Gastrocnemius medialis (tissue), 4 donors: ENCODE measurements around the gene ZDHHC14. TPM values are rescaled to one million over a fixed set of nuclear protein-coding genes. Genes with fewer than 3 reads are reported as not detected.
A peak's percentile ranks its signal among the peaks of the same experiment; 100 is the strongest.

Experiments used
- ATAC-seq, 2 donors: fragments of 150-250 bp; one replicate each; pipeline ENCODE4 v1.9.1; 2016
- DNase-seq, 2 donors: peaks; one replicate each; pipeline ENCODE4 v3.0.0-alpha.2; 2019
- H3K27ac ChIP-seq, 4 donors: fragments of 200-600 bp; sonication (generic); 1 replicate in 1 of 4; 2 replicates in 3 of 4; pipeline ENCODE4 v1.5.1; 2016 to 2018; ENCODE audit warnings: mild to moderate bottlenecking in 2 of 4, moderate library complexity in 1 of 4
- H3K27me3 ChIP-seq, 3 donors: fragments of 200-600 bp; sonication (generic) in 2 of 3; 1 replicate in 1 of 3; 2 replicates in 2 of 3; pipeline versions ENCODE4 v1.5.1 to v1.6.0; 2016 to 2019; ENCODE audit warnings: mild to moderate bottlenecking in 1 of 3, moderate library complexity in 1 of 3
- H3K36me3 ChIP-seq, 2 donors: fragments of 200-600 bp; sonication (generic) in 1 of 2; one replicate each; pipeline ENCODE4 v1.5.1; 2017 to 2018
- H3K4me1 ChIP-seq, 2 donors: fragments of 200-600 bp; sonication (generic) in 1 of 2; one replicate each; pipeline ENCODE4 v1.5.1; 2016 to 2017; ENCODE audit warnings: mild to moderate bottlenecking in 2 of 2
- H3K4me3 ChIP-seq, 4 donors: fragments of 200-600 bp; sonication (generic) in 3 of 4; 1 replicate in 1 of 4; 2 replicates in 3 of 4; pipeline ENCODE4 v1.5.1; 2016 to 2019; ENCODE audit warnings: mild to moderate bottlenecking in 2 of 4
- H3K9me3 ChIP-seq, 3 donors: fragments of 200-600 bp; sonication (generic) in 2 of 3; 1 replicate in 1 of 3; 2 replicates in 2 of 3; pipeline ENCODE4 v1.5.1; 2016 to 2019
- CTCF ChIP-seq, 5 experiments: fragments of 450-650 bp in 3 of 5; fragments of 200-600 bp in 2 of 5; sonication (generic) in 2 of 5; IDR thresholded peaks in 4 of 5; conservative IDR thresholded peaks in 1 of 5; 1 replicate in 4 of 5; 2 replicates in 1 of 5; pipeline ENCODE4 v1.5.1; 2016 to 2019; ENCODE audit warnings: antibody characterized with exemption in 5 of 5, mild to moderate bottlenecking in 3 of 5, moderate library complexity in 3 of 5
- POLR2A ChIP-seq, 2 donors: fragments of 450-650 bp; IDR thresholded peaks; one replicate each; pipeline ENCODE4 v1.6.1; 2017; ENCODE audit warnings: antibody characterized with exemption in 2 of 2, mild to moderate bottlenecking in 2 of 2, moderate library complexity in 2 of 2
- in situ Hi-C, 4 donors: fragments of 200-750 bp; cut with MboI; loops; one replicate each; pipeline versions ENCODE4 v1.15.0 to v1.8.0; 2017; ENCODE audit warnings: low sequenced_read_pairs in 4 of 4
- intact Hi-C: fragments of 100-400 bp; cut with DNase I; formaldehyde crosslinking; loops from one replicate; pipeline ENCODE4 v1.15.1; 2023; ENCODE audit warnings: low total_unique reads
- total RNA-seq, 4 donors: library from RNA; depleted of rRNA; stranded (reverse); fragments of >200 nt; gene quantifications; one replicate each; pipeline versions ENCODE4 v1.1.0 to v1.2.3, GENCODE V29; 2016

ZDHHC14 gene
- total RNA-seq, 4 donors from 2014 or later, result 3.7 to 7.7 (median 5.9) TPM

DNA sequence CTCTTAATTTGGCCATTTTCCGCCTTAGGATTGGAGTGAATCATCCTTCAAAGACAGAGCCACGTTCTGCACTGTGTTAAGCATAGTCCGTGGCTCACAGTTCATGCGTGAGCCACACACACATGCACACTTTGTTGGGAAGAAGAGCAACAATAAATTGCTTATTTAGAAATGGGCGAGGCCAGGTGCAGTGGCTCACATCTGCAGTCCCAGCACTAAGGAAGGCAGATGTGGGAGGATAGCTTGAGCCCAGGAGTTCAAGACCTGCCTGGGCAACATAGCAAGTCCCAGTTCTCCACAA, 131.3 kb downstream of the ZDHHC14 start:
- no peak for ATAC-seq
- no peak for TF ChIP-seq CTCF (IDR thresholded peaks at IDR 0.05 in 4 of 5, conservative IDR thresholded peaks at IDR 0.05 in 1 of 5)
- no peak for TF ChIP-seq POLR2A (IDR thresholded peaks at IDR 0.05)
- Histone ChIP-seq H3K27me3 (no peaks in the 10 kb centered on the region), H3K9me3 (no peaks in the 10 kb centered on the region), H3K36me3 (no peaks in the 10 kb centered on the region), H3K4me1 (peaks cover 11 to 14% of the 10 kb centered on the region in 2 donors), H3K27ac (no peak overlapping the region), H3K4me3 (no peak overlapping the region)
- in situ Hi-C loops, result no loop called here
- intact Hi-C loops, result no loop called here
- DNase-seq, result no peak

GRCh38 chr6:157513004-157513603, 132.1 kb downstream of the ZDHHC14 start:
- in situ Hi-C loops (no loop called here), intact Hi-C loops (no loop called here)
- Histone ChIP-seq H3K27me3 (no peaks in the 10 kb centered on the region), H3K27ac (no peak overlapping the region), H3K9me3 (no peaks in the 10 kb centered on the region), H3K4me1 (peaks cover 11 to 14% of the 10 kb centered on the region in 2 donors), H3K4me3 (no peak overlapping the region), H3K36me3 (no peaks in the 10 kb centered on the region)
- no peak for ATAC-seq
- TF ChIP-seq CTCF (IDR thresholded peaks at IDR 0.05 in 4 of 5, conservative IDR thresholded peaks at IDR 0.05 in 1 of 5), result no peak
- no peak for TF ChIP-seq POLR2A (IDR thresholded peaks at IDR 0.05)
- DNase-seq, result no peak

DNA sequence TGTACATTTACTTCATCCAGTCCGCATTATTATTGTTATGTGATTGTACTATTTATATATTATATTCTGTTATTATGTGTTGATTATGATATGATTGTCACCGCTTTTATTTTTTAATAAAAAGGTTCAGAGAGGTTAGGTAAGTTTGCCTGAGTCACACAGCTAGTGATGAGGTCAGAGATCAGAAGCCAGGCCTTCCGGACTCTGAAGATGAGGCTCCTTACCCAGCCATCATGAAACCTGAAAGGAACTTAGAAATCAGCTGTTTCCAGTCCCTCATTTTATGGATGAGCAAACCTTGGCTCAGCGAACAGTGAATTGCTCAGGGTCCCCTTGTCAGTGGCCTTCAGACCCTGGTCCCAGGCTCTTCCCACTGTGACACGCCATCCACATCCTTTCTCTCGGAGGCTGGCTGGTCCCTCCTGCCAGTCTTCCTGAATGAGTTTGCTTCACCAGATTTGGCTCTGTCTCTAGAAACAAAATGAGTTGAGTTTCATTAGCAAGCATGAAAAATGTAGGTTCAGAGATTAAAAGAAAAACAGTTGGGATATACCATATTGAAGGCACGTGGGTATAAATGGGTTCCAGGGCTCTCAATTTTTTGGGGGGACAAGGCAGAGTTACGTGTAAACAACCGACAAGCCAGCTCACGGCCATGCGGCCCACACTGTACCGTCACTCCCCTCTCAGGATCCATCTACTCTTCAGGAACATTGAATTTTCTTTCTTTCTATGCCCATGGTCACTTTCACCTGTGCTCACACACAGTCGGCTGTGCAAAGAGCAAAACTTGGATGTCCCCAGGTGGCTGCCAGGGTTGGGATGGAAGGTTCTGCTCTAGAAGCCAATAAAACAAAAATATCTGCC, 132.9 kb downstream of the ZDHHC14 start:
- intact Hi-C loops (no loop called here), in situ Hi-C loops (no loop called here)
- Histone ChIP-seq H3K9me3 (no peaks in the 10 kb centered on the region), H3K4me3 (no peak overlapping the region), H3K36me3 (no peaks in the 10 kb centered on the region), H3K27me3 (no peaks in the 10 kb centered on the region), H3K4me1 (peaks cover 11 to 16% of the 10 kb centered on the region in 2 donors), H3K27ac (peak overlapping the region; percentile 72 to 83 (median 76))
- ATAC-seq (no peak), DNase-seq (no peak)
- TF ChIP-seq CTCF (IDR thresholded peaks at IDR 0.05 in 4 of 5, conservative IDR thresholded peaks at IDR 0.05 in 1 of 5), result no peak
- TF ChIP-seq POLR2A (IDR thresholded peaks at IDR 0.05), result no peak

DNA sequence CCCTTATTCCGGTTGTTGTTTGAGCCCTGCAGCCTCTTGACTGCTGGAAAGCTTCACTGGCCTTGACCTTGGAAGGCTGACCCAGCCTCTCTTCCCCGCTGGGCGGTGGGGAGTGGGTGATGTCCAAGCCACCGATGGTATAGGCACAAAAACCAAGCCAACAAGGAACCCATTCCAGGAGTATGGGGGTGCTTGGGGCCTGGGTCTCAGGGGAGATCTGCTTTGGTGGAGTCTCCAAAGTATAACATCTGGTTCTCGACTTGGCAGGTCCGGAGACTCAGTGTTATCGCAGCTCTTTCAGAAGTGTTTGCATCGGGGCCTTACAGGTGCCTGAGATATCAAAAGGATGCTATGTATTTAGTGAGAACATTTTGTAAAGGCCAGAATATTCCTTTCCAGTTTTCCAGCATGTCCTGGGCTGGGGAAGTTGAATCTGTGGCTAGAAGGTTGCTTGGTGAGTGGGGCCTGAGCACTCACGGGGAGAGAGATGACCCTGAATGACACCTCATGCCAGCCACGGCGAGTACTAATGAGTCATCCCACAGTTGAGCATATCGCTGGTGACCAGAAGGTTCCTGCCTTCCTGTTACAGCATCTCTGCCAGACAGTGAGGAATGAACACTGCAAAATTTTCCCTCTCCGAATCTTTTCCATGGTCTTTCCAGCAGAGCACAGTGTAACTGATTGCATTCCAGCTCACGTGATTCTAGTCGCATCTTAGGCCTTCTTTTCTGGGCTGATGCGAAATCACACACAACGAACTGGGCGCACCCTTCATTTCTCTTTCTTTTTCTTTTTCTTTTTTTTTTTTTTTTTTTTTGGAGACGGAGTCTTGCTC, 133.9 kb downstream of the ZDHHC14 start:
- no peak overlapping the region for H3K4me3 ChIP-seq
- peaks cover 16 to 24% of the 10 kb centered on the region in 2 donors for H3K4me1 ChIP-seq
- in situ Hi-C loops (no loop called here), intact Hi-C loops (loop anchor here (5.0 kb wide), 1 partner anchor 133 kb away; the partner anchor contains the start of gene ZDHHC14)
- ATAC-seq (peak; percentile 97 to 98), DNase-seq (peak; percentile 64 to 74)
- no peaks in the 10 kb centered on the region for H3K27me3 ChIP-seq
- TF ChIP-seq CTCF (IDR thresholded peaks at IDR 0.05 in 4 of 5, conservative IDR thresholded peaks at IDR 0.05 in 1 of 5) (no peak), POLR2A (IDR thresholded peaks at IDR 0.05) (no peak)
- no peaks in the 10 kb centered on the region for H3K9me3 ChIP-seq
- H3K27ac ChIP-seq, result peak overlapping the region; percentile 72 to 83 (median 76)
- H3K36me3 ChIP-seq, result no peaks in the 10 kb centered on the region
